Activated effector memory CD4-positive, alpha-beta T cell treated with Interleukin-2 at 50 U/mL for 16 hours (primary cell): Measurements from ENCODE around the gene GAS7.
"Not testable (repeated sequence)": the region's sequence is repeated elsewhere in the genome, so short reads cannot be mapped to it uniquely, and the experiment has no call there.

Experiments
- DNase-seq: peaks from one replicate; pipeline ENCODE4 v3.0.0-alpha.2; 2020

The GAS7 gene

GRCh38 chr17:10105513-10106001, 92.8 kb downstream of the GAS7 start:
- no peak for DNase-seq

DNA sequence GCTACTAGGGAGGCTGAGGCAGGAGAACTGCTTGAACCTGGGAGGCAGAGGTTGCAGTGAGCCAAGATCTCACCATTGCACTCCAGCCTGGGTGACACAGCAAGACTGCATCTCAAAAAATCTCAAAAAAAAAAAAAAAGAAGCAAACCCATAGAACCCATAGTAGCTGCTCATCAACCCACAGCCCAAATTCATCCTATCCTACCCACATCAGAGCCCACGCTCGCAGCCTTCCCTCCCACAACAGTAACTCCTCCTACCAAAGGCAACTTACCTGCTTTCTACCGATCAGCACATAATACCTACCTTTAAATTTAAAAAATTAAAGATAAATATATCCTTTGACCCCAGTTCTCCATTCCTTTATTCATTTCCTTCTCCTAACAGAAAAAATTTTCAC, 94.7 kb downstream of the GAS7 start:
- no peak for DNase-seq

DNA sequence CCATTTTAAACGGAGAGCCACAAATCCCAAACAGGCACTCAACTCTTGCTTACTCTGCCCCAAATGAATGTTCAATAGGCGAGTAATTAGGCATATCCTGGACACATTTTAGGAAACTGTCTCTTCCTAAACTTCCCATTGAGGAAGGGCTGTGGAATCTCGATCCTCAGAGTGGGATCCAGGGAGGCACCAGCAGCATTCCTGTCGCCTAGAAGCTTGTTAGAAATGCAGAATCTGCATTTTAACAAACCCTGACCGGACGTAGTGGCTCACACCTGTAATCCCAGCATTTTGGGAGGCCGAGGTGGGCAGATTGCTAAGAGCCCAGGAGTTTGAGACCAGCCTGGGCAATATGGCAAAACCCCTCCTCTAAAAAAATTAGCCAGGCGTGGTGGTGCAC, 95.6 kb downstream of the GAS7 start:
- DNase-seq = no peak

DNA sequence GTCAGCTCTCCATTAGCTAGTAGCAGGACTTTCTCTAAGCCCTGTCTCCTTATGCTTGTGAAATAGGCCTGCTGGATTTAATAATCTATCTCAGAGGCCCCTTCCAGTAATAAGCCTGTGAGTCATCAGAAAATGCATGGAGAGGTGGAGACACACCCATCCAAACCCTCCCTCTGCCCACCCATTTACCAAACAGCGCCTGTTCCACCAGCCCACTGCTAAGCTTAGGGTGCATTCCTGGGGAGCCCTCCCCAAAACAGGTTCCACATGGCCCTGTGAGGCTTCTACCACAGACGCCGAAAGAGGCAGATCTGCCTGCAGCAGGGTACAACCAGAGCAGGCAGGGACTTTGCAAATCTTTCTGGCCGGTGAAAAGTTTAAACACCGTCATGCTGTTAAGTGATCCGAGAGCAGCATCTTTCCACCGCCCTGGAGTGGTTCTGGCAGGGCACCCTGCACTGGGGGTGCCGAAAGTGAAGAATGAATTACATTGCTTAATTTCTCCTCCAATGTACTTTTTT, 99.3 kb downstream of the GAS7 start:
- no peak for DNase-seq

GRCh38 chr17:10096596-10096995, 101.8 kb downstream of the GAS7 start:
- DNase-seq = no peak

DNA sequence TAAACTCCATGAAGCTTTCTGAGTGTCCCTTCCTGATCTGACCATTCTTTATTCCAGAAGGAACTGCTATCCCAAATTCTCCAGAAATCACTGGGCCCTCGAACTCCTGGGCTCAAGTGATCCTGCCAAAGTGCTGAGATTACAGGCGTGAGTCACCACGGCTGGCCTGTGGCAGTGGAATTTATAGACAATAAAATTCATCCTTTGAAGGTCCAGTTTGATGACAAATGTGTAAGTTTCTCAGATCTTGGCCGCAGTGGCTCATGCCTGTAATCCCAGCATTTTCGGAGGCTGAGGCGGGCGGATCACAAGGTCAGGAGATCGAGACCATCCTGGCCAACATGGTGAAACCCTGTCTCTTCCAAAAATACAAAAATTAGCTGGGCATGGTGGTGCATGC, 103.1 kb downstream of the GAS7 start:
- not testable (repeated sequence) for DNase-seq

GRCh38 chr17:10094797-10095196, 103.6 kb downstream of the GAS7 start:
- DNase-seq = no peak

- no peak for DNase-seq
Measured at GRCh38 chr17:10092595-10092994, 105.8 kb downstream of the GAS7 start.

GRCh38 chr17:10091046-10091445, 107.4 kb downstream of the GAS7 start:
- DNase-seq = no peak

DNA sequence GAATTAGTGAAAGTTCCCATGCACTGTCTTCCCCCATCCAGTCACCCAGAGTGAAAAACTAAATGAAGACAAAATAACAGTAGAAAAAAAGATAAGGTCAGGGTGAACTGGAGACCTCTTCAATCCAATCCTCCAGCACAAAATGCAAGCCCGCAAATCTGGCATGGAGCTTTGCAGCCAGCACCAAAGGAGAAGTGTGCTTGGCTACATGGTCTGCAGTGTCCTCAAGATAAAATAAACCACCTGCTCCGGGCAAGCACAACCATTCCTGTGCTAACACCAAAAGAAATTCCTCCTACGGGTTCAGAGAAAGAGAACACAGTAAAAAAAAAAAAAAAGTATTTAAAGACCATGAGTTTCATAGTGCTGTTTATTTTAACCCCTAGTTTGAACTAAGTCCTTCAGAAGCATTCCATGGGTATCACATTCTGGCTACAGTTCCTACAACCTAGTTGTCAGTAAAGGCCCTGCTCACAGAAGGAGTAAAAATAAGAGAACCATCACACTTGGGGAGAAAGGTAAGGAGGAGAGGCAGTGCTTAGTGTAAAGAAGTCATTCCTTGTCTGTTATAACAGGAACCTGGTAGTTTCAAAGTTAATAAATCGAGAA, 109.1 kb downstream of the GAS7 start:
- DNase-seq = no peak

- DNase-seq = no peak
Measured at GRCh38 chr17:10088444-10088843, 110.0 kb downstream of the GAS7 start.

GRCh38 chr17:10087355-10087754, 111.1 kb downstream of the GAS7 start:
- DNase-seq = no peak

DNA sequence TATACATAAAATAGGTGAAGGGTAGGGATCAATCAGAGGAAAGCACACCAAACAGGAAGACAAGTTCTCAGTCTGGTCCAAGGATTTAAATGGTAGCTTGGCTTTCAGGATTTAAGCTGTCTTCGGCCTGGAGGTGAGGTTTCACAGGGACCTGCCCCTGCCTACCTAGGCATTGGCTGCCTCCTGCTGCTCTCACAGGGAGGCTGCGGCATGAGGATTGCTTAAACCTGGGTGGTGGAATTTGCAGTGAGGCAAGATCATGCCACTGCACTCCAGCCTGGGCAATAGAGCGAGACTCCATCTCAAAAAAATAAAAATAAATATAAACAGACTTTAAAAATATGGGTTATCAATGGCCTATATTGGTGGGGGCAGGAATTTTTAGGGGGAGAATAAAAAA, 114.5 kb downstream of the GAS7 start:
- no peak for DNase-seq

DNA sequence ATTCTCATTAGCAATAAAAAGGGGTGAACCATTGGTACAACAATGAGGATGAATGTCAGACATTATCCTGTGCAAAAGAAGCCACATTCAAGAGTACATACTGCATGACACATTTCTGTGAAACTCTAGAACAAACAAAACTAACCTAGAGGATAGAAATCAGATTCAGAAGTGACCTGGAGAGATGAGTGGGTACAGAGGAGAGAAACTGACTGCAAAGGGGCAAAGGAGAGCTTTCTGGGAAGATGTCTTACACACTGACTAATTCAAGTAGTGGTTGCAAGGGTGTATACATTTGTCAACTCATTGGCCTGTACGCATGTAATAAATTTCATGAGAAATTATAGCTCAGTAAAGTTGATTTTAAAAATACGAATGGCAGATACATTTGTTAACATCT, 115.6 kb downstream of the GAS7 start:
- DNase-seq = no peak

DNA sequence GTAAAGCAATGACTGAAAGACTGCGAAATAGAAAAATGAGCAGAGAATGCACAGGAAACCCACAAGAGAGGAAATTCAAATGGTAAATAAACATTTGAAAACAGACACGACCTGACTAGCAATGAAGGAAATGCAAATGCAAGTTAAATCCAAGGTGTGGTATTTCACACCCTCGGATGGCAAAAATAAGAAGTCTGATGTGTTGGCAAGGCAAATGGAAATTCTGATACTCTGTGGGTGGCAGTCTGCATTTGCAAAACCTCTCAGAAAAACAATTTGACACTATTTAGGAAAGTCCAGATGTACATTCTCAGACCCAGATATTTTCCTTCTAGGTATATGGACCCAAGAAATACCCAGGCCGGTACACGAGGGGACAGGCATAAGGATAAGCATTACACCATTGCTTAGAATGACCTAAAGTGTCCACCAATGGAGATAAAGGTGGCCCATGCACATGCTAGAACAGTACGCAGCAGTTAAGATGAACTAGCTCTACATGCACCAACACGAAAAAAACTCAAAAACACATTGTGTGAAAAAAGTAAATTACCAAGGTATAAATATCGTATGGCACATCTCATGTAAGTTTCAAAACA, 116.7 kb downstream of the GAS7 start:
- DNase-seq = no peak

DNA sequence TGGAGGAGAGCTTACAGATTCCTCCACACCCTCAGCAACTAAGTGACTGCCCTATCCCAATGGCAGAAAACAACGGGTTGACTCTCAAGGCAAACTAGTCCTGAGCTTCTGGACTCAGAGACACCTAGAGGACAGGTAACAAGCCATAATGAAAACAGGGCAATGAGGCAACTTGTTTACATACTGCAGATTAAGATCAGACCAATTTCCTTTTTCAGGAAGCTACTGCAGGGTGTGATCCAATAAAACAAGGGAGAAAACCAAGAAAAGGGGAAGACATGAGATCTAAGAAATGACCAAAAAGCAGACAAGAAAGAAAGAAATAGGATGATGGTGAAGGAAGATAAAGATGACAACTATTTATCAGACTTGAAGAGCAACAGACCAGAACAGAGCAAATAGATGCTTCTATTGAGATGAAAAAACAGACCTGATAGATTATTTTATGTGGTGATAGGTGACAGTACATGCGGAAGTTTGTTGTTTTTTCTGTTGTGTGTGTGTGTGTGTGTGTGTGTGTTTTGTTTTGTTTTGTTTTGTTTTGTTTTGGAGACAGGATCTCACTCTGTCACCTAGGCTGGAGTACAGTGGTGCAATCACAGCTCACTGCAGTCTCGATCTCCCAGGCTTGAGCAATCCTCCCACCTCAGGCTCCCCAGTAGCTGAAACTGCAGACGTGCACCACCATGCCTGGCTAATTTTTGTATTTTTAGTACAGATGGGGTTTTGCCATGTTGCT, 120.7 kb downstream of the GAS7 start:
- DNase-seq = no peak

GRCh38 chr17:10075919-10076318, 122.5 kb downstream of the GAS7 start:
- no peak for DNase-seq

DNA sequence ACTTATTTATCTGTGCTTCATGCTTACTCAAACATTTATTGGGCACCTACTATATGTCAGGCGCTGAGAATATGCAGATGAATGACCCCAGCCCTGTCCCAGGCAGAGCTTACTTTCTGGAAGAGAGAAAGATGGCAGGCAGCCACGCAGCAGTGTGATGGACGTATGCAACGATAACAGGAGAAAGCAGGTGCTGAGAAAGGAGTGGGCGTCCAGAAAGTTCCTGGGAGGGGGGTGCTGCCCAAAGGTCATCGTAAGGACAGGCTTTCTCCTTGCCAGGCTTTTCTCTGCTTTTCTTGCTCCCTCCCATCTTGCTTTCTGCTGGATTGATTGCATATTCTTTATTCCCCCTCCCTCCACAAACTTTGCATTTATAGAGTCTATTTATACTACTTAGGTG, 124.5 kb downstream of the GAS7 start:
- DNase-seq = no peak

- DNase-seq = no peak
Measured at GRCh38 chr17:10072556-10073425, 125.6 kb downstream of the GAS7 start.

DNA sequence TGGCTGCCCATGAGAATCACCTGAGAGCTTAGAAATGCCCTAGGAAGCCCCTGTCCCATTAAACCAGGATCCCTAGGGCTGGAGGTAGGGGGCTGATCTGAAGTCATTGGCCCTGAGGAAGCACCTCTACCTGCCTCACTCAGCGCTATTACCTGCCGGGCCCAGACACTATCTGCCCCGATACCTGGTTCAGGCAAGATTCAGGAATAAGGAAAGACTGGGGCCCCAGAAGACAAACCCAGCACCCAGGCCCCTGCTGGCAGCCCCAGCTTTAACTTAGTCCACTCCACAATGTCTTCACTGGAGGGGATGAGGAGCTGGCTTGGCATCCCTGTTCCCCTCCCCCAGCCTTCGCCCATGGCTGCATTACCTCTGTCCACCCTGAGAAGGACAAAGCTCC, 126.3 kb downstream of the GAS7 start:
- no peak for DNase-seq

GRCh38 chr17:10071141-10071540, 127.3 kb downstream of the GAS7 start:
- DNase-seq = no peak

DNA sequence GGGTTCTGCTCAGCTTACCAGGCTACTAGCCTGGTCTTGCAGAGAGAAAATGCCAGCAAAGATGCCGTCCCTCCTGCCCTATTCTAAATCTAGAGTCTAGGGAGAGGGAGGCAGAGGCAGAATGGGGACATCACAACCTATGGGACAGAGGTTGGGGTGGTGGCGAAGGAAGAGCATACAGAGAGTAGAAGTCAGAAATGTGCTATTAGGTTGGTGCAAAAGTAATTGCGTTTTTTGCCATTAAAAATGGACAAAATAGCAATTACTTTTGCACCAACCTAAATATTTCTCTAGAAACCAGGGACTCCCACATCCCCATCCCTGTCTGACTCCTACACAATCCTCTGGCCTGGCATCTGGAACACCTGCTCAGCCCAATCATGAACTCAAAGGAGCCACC, 127.7 kb downstream of the GAS7 start:
- DNase-seq = no peak

GRCh38 chr17:10069301-10069700, 129.1 kb downstream of the GAS7 start:
- DNase-seq = no peak
